Measurements from ENCODE around the gene EFCAB6. TPM values are rescaled to one million over a fixed set of nuclear protein-coding genes. Genes with fewer than 3 reads are reported as not detected.

The EFCAB6 gene
- total RNA-seq, 2 experiments from 2014 or later = 0.13 TPM; not detected in 1

DNA sequence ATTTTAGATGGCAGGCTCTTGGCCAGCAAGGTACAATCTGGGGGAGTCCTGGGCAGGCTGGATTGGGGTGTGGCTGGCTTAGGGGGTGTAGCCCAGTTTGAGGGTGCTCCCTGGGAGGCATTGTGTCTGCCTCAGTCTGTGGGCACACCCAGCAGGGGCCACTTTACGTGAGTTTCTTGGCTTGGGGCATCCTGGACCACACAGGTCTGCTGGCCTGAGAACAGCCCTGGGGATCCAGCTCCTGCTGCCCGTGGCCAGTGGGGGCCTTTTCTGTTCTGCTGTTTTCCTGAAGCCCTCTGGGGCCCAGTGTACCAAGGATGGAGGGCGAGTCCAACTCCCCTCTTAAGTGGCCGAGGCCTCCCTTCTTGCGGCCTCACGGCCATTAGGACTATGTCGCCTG, 328.4 kb downstream of the EFCAB6 start:
- H3K27ac ChIP-seq (ENCODE audit: low read depth, low read length, poor library complexity, severe bottlenecking) = no peak overlapping the region
- DNase-seq (ENCODE audit: low spot score) = no peak
- H3K9me2 ChIP-seq (ENCODE audit: insufficient read depth, low read length) = no peaks in the 10 kb centered on the region
- H2AFZ ChIP-seq (ENCODE audit: low read length) = no peak overlapping the region
- CTCF ChIA-PET (ENCODE audit: unreplicated experiment) = no interaction called here
- no peaks in the 10 kb centered on the region for H3K9me3 ChIP-seq (ENCODE audit: low read length)
- intact Hi-C loops (cut with micrococcal nuclease; ENCODE audit: unreplicated experiment) = no loop called here
- POLR2A ChIA-PET = no interaction called here
- H3K4me2 ChIP-seq (ENCODE audit: low read length) = no peak overlapping the region
- TF ChIP-seq EZH2phosphoT487 (IDR thresholded peaks at IDR 0.05; ENCODE audit: borderline replicate concordance, low read depth, low read length) (no peak), CTCF (conservative IDR thresholded peaks at IDR 0.05; ENCODE audit: low read length) (no peak)
- no peaks in the 10 kb centered on the region for H3K79me2 ChIP-seq (ENCODE audit: insufficient read depth, low read depth, low read length)
- H3K4me3 ChIP-seq (ENCODE audit: low read depth, low read length, poor library complexity, severe bottlenecking) = no peak overlapping the region
- H4K20me1 ChIP-seq (ENCODE audit: insufficient read depth, low read length) = no peaks in the 10 kb centered on the region
- H3K4me1 ChIP-seq (ENCODE audit: insufficient read depth, low read length, poor library complexity, severe bottlenecking) = no peaks in the 10 kb centered on the region
- no peaks in the 10 kb centered on the region for H3K36me3 ChIP-seq (ENCODE audit: insufficient read depth, low read length)
- no TSS peak for BruUV-seq (replicated peaks)

DNA sequence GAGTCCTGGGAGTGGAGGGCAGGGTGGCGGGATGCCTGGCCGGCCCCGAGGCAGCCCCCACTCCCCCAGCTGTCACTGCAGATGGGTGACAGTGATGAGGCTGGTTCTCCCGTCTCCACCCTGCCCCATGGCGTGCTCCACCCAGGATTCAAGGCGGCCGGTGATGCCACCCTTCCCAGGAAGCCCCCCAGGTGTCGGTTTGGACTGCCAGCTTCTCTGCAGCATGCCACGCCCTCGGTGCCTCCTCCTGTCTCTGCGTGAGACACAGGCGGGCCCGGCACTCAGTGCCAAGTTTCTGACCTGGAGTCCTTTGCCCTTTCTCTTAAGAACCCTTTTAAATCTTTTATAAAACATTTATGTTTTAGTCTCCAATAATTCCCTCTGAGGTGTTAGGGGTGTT, 328.8 kb downstream of the EFCAB6 start:
- H3K4me3 ChIP-seq (ENCODE audit: low read depth, low read length, poor library complexity, severe bottlenecking) = no peak overlapping the region
- TF ChIP-seq EZH2phosphoT487 (IDR thresholded peaks at IDR 0.05; ENCODE audit: borderline replicate concordance, low read depth, low read length) (no peak), CTCF (conservative IDR thresholded peaks at IDR 0.05; ENCODE audit: low read length) (no peak)
- no peaks in the 10 kb centered on the region for H3K9me3 ChIP-seq (ENCODE audit: low read length)
- H3K9me2 ChIP-seq (ENCODE audit: insufficient read depth, low read length) = no peaks in the 10 kb centered on the region
- intact Hi-C loops (cut with micrococcal nuclease; ENCODE audit: unreplicated experiment) = no loop called here
- BruUV-seq (replicated peaks) = no TSS peak
- DNase-seq (ENCODE audit: low spot score) = no peak
- no peaks in the 10 kb centered on the region for H3K36me3 ChIP-seq (ENCODE audit: insufficient read depth, low read length)
- no peaks in the 10 kb centered on the region for H3K79me2 ChIP-seq (ENCODE audit: insufficient read depth, low read depth, low read length)
- no peak overlapping the region for H2AFZ ChIP-seq (ENCODE audit: low read length)
- no peak overlapping the region for H3K4me2 ChIP-seq (ENCODE audit: low read length)
- no peak overlapping the region for H3K27ac ChIP-seq (ENCODE audit: low read depth, low read length, poor library complexity, severe bottlenecking)
- CTCF ChIA-PET (ENCODE audit: unreplicated experiment) = no interaction called here
- POLR2A ChIA-PET = no interaction called here
- H3K4me1 ChIP-seq (ENCODE audit: insufficient read depth, low read length, poor library complexity, severe bottlenecking) = no peaks in the 10 kb centered on the region
- H4K20me1 ChIP-seq (ENCODE audit: insufficient read depth, low read length) = no peaks in the 10 kb centered on the region

DNA sequence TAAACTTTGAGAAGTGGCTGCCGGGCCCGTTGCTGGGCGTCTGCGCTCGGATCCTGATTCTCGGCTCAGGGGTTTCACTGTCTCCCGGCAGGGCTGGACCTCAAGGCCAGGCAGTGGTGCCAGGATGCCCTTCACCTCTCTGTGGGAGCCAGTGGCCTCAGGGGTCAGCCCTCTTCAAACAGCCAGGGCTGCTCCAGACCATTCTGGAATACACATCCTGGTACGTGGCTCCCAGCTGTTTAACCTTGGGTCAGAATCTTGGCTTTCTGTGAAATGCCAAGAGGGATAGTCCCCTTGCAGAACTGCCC, 329.8 kb downstream of the EFCAB6 start:
- Histone ChIP-seq H4K20me1 (ENCODE audit: insufficient read depth, low read length) (no peaks in the 10 kb centered on the region), H3K79me2 (ENCODE audit: insufficient read depth, low read depth, low read length) (no peaks in the 10 kb centered on the region), H3K27ac (ENCODE audit: low read depth, low read length, poor library complexity, severe bottlenecking) (no peak overlapping the region), H3K9me2 (ENCODE audit: insufficient read depth, low read length) (no peaks in the 10 kb centered on the region), H3K4me1 (ENCODE audit: insufficient read depth, low read length, poor library complexity, severe bottlenecking) (no peaks in the 10 kb centered on the region), H3K4me3 (ENCODE audit: low read depth, low read length, poor library complexity, severe bottlenecking) (no peak overlapping the region), H3K9me3 (ENCODE audit: low read length) (no peaks in the 10 kb centered on the region), H2AFZ (ENCODE audit: low read length) (no peak overlapping the region), H3K36me3 (ENCODE audit: insufficient read depth, low read length) (no peaks in the 10 kb centered on the region), H3K4me2 (ENCODE audit: low read length) (no peak overlapping the region)
- no TSS peak for BruUV-seq (replicated peaks)
- intact Hi-C loops (cut with micrococcal nuclease; ENCODE audit: unreplicated experiment) = no loop called here
- TF ChIP-seq CTCF (conservative IDR thresholded peaks at IDR 0.05; ENCODE audit: low read length) (no peak), EZH2phosphoT487 (IDR thresholded peaks at IDR 0.05; ENCODE audit: borderline replicate concordance, low read depth, low read length) (no peak)
- CTCF ChIA-PET (ENCODE audit: unreplicated experiment) = no interaction called here
- POLR2A ChIA-PET = no interaction called here
- DNase-seq (ENCODE audit: low spot score) = no peak
